Coronary artery (tissue), 2 donors: ENCODE results near the gene OVOL3.
"Not testable (repeated sequence)": the region's sequence is repeated elsewhere in the genome, so short reads cannot be mapped to it uniquely, and the experiment has no call there.

Source experiments
- DNase-seq: peaks from one replicate; pipeline ENCODE4 v3.0.0-alpha.2; 2017; ENCODE audit warnings: low spot score
- H3K27ac ChIP-seq, 2 donors: fragments of 200-600 bp; sonication (generic); one replicate each; pipeline ENCODE4 v1.5.1; 2016 to 2019
- H3K4me3 ChIP-seq: fragments of 200-600 bp; sonication (generic); 2 replicates; pipeline ENCODE4 v1.5.1; 2016; ENCODE audit warnings: mild to moderate bottlenecking, moderate library complexity
- CTCF ChIP-seq: fragments of 200-600 bp; sonication (generic); IDR thresholded peaks from one replicate; pipeline ENCODE4 v1.5.1; 2019; ENCODE audit warnings: antibody characterized with exemption

OVOL3 gene

DNA sequence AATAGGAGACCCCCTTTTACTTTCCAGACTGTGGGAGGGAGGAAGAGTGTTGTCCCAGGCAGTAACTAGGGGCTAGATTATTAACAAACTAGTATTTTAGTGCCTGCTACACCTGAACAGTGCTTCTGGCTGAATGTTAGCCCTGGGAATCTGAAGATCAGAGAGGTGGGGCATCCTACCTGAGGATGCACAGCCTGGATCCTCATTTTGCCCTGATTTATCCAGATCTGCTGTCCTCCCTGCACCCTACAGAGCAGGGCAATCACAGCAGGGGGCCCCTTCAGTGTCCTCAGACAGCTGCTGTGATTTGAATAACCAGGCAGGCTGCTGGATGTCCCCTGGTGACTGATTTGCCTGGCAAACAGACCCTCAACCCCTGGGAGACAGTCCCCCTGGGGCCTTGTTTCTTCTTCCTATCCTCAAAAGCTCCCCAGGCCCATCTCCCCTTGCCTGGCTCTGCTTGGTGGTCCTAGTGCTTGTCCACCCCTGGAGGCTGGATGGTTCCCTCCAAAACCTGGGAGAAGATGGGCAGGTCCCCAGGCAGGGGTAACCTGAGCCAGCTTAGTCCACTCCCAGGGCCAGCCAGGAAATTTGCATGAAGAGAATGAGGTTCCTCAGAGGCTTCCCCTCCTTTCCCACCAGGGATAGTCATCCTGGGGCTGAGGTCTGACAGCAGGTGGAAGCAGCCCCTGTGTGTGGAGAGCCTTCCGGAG, at the start of gene OVOL3:
TSS of gene OVOL3 (plus strand) at position 657 of the 713 bp plus-strand sequence. CDS start 60 bp downstream, outside the sequence.
- no peak for DNase-seq
- Histone ChIP-seq H3K27ac (no peak within 1 kb of the TSS), H3K4me3 (no peak within 1 kb of the TSS)
- TF ChIP-seq CTCF, result no peak

- no peak overlapping the region for H3K27ac ChIP-seq
- TF ChIP-seq CTCF, result no peak
- H3K4me3 ChIP-seq, result no peak overlapping the region
- no peak for DNase-seq
Measured at GRCh38 chr19:36061367-36061766, 49.6 kb upstream of the OVOL3 start.

DNA sequence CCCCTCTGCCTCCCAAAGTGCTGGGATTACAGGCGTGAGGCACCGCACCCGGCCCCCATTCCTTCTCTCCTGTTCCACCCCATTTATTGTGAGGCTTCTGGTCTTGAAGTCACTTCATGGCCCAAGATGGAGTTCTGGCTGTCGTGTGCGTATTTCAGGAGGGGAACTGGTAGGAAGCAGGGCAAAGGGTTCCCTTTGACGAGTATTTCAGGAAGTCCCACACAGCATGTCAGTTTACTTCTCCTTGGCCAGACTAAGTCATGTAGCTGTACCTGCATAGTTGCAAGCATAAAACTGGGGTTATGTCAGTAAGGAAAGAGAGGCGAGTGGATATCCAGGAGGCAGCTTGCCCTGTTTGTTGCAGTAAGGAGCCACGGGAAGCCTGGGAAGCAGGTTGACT, 46.1 kb upstream of the OVOL3 start:
- H3K27ac ChIP-seq, result no peak overlapping the region
- H3K4me3 ChIP-seq, result no peak overlapping the region
- DNase-seq, result no peak
- TF ChIP-seq CTCF, result no peak

GRCh38 chr19:36067681-36068080, 43.3 kb upstream of the OVOL3 start:
- TF ChIP-seq CTCF, result no peak
- DNase-seq, result no peak
- Histone ChIP-seq H3K4me3 (no peak overlapping the region), H3K27ac (no peak overlapping the region)

DNA sequence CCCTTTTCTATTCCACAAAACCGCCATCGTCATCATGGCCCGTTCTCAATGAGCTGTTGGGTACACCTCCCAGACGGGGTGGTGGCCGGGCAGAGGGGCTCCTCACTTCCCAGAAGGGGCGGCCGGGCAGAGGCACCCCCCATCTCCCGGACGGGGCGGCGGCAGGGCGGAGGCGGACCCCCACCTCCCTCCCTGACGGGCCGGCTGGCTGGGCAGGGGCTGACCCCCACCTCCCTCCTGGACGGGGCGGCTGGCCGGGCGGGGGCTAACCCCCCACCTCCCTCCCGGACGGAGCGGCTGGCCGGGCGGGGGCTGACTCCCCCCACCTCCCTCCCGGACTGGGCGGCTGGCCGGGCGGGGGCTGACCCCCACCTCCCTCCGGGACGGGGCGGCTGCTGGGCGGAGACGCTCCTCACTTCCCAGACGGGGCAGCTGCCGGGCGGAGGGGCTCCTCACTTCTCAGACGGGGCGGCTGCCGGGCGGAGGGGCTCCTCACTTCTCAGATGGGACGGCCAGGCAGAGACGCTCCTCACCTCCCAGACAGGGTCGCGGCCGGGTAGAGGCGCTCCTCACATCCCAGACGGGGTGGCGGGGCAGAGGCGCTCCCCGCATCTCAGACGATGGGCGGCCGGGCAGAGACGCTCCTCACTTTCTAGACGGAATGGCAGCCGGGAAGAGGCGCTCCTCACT, 42.0 kb upstream of the OVOL3 start:
- not testable (repeated sequence) for H3K27ac ChIP-seq, DNase-seq, H3K4me3 ChIP-seq

- no peak for DNase-seq
- Histone ChIP-seq H3K27ac (no peak overlapping the region), H3K4me3 (no peak overlapping the region)
- TF ChIP-seq CTCF, result no peak
Measured at GRCh38 chr19:36072081-36072480, 38.9 kb upstream of the OVOL3 start.

- TF ChIP-seq CTCF, result no peak
- Histone ChIP-seq H3K4me3 (no peak overlapping the region), H3K27ac (no peak overlapping the region)
- DNase-seq, result no peak
Measured at GRCh38 chr19:36073121-36073876, 37.6 kb upstream of the OVOL3 start.
